GM18868 (cell line): ENCODE results near the gene GPR107.

ENCODE experiments used
- ATAC-seq: cut with Tn5 transposase; IDR thresholded peaks from one replicate; pipeline ENCODE4 v1.9.1; 2021; ENCODE audit warnings: mild to moderate bottlenecking, moderate library complexity; ENCODE audit not compliant: unreplicated experiment

GPR107 gene

DNA sequence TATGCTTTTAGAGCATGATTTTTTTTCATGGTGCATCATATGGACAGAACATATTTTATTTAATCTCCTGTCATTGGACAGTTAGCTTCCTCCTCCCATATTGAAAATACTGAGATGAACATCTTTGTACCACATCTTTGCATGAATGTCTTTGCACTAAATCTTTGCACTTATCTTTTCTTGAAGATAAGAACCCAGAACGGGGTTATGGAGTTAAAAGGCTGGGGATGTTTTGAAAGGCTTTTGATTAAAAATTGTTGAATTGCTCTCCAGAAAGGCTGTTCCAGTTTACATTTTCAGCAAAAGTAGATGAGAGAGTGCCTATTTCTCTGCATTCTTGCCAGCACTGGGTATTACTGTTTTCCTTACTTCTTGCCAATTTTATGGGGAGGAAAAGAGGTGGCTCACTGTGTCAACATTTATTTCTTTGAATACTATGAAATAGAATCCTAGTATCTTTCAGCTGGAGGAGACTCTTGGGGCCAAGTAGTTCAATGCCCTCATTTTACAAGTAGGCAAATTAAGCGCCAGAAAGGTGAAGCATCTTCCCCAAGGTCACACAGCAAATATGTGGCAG, 125.7 kb downstream of the GPR107 start:
- no peak for ATAC-seq

DNA sequence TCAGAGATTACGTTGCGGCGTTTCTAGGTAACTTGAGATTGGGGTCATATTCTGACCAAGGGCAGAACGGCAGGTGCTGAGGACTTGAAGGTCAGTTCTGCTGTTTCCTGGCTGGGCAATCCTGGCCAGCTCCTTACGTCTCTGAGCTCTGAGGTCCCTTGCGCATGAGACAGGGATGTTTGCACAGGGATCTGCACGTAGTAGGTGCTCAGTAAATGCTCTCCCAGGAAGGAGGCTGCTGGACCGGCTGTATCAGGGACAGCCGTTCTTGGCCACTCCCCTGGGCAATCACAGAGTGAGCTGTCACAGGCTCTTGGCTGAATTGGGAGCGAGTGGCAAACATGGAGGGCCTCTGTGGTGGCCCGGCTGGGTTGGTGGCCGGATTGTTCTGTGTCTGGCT, 126.8 kb downstream of the GPR107 start:
- no peak for ATAC-seq

DNA sequence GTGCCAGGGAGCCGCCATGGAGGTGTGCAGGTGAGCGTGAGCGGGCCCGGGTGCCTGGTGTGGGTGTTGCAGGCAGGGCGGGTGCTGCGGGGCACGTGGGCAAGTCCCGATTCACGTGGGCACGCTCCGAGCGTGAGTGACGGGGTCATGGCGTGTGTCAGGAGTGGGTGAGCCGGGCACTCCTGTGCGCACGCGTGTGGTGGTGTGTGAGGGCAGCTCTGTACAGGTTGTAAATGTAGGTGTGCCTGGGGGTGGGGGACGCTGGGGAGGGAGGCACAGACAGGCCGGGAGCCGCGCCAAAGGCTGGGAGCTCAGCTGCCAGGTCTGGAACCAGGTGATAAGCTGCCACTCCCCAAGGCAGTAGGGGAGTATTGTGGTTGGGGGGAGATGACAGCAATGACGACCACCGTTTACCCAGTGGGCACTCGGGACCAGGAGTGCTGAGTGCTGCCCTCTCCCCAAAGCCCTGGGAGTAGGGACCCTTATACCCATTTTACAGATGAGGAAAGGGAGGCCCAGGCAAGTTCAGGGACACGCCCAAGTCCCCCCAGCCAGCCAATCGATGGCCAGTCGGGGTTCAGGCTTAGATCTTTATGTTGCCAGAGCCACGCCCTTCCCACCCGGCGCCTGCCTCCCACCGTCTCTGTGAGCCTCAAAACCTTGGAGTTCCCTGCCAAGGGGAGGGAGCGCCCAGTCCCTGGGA, 128.1 kb downstream of the GPR107 start:
- ATAC-seq: no peak

DNA sequence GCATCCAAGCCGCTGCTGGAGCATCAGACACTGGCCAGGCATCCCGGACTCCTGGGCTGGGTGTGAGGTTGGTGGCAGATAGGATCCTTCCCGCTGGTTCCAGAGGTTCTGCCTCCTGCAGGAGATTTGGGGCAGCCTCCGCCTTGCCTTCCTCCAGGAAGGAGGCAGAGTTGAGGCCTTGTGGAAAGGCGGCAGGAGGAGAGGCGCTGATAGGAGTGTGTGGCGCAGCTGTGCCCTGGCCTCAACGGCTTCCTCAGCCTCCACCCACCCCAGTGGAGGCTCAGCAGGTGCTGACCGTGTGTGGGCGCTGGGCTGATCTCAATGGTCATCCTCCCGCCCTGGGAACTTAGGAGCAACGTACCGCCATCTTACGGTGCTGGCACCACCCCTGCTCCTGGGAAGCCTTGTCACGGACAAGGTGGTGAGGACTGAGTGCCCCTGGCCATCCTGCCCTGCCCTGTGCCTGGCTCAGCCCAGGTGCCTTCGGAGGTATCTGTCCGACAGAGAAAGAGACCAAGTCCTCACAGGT, 128.7 kb downstream of the GPR107 start:
- no peak for ATAC-seq

DNA sequence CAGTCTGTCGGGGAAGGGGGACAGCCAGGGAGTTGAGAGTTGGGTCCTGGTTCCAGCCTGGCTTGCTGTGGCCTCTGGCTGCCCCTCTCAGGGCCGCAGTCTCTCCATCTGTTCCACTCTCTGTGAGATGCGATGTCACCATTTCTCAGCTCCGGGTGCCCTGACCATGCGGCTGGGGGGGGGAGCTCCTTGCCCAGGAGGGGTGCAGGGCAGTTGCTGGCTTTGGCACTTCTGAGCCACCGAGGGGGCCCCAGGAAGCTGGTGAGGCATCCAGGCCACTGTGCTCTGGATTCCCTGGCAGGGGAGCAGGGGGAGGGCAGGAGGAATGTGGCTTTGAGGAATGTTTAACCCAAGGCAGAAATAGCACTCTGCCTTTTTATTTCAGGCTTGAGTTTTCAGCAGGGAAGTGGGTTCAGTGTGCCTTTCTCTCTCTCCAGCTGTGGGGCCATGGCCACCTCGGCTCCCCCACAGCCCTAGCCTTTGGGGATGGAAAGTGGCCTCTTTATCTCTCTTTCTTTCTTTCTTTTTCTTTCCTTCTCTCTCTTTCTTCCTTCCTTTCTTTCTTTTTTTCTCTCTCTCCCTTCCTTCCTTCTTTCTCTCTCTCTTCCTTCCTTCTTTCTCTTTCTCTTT, 129.5 kb downstream of the GPR107 start:
- ATAC-seq: no peak

- no peak for ATAC-seq
Measured at GRCh38 chr9:130185017-130185416, 131.3 kb downstream of the GPR107 start.

GRCh38 chr9:130185490-130186031, 131.9 kb downstream of the GPR107 start:
- no peak for ATAC-seq

- ATAC-seq: no peak
Measured at GRCh38 chr9:130186051-130186450, 132.3 kb downstream of the GPR107 start.

DNA sequence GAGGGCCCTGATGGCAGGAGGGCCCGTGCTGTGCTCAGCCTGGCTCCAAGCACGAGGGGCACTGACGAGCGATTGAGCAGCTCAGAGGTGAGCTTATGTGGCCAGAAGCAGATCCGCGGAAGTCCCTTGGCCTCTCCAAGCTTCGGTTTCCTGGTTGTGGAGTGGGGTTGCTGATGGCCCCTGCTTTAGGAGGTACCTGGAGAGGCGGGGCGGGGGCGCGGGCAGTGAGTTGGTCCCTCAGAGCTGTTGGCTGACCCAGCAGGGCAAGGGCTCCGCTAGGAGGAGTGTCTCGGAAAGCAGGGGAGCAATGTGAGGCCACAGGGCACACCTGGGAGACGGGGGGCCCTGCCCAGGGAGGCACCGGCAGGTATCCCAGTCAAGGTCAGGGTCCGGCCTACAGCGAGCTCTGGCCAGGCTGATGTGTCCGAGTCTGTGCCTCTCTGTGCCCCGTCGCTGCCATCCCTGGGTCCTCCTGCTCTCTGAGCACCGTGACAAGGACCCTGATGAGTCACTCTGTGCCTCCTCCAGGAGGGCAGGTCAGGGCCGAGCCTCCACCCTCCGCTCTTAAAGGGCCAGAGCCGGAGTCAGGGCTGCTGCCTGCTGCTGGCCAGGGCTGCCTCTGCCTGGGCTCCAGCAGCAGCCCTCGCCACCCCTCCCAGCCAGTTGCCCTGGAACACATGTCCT, 133.3 kb downstream of the GPR107 start:
- ATAC-seq: no peak

DNA sequence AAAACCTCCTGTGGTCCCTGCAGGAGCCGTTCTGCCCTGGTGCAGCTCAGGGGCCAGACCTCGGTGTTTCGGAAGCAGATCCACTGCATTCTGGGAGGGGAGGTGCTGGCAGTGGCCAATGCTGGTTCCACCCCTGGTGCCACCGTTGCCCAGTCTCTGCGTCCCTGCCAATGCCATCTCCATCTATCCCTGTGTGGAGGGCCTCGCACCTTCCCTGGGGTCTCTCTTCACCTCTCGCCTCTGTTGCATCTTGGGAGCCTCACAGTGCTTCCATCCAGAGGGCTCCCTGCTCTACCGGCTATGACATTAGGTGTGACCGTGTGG, 133.8 kb downstream of the GPR107 start:
- ATAC-seq: no peak

GRCh38 chr9:130188860-130189481, 135.3 kb downstream of the GPR107 start:
- ATAC-seq: no peak
